ENCODE results near the gene SST. TPM values are rescaled to one million over a fixed set of nuclear protein-coding genes. Genes with fewer than 3 reads are reported as not detected.

Gene SST
- 5.6 to 10.8 TPM (median 7.3 TPM) in 3 replicates for total RNA-seq

DNA sequence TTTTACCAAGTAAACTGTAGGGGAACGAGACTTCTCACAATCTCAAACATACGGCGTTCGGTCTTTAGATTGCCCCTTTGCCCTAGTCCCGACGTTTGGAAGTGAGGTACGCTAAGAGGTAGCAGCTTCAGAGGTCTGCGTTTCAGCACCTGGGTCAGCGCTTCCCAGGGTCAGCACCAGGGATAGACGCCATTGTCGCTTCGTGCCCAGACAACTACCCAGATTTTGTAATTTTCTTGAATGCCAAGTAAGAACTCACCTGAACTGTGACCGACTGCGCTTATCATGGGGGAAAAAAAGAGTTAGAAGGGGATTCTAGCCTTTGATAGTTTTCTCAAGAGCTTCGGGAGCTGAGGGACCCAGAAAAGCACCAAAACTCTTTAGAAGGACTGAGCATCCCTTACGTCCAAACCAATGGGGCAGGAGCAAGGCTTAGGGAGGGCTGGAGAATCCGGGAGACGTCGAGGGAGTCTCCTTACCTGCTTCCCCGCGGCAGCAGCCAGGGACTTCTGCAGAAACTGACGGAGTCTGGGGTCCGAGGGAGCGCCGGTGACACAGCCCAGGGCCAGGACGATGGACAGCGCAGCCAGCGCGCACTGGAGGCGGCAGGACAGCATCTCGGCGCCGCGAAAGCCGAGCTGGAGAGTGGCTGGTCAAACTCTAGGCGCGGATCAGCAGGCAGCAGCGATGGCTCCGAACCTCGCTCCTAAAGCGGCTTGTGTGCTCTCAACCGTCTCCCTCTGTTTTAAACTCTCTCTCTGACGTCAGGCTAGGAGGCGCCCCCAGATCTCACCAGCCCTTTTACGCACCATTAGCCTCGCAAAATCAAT is at the start of gene SST:
Gene SST, minus strand, starts transcription at position 720 of the 830 bp plus-strand sequence. Its CDS starts 103 bp downstream, at position 617.
- H3K4me1 Mint-ChIP-seq, result peaks cover 14% of the 10 kb centered on the region
- H3K27ac Mint-ChIP-seq, result no peak within 1 kb of the TSS
- TF ChIP-seq, protein P1, sequence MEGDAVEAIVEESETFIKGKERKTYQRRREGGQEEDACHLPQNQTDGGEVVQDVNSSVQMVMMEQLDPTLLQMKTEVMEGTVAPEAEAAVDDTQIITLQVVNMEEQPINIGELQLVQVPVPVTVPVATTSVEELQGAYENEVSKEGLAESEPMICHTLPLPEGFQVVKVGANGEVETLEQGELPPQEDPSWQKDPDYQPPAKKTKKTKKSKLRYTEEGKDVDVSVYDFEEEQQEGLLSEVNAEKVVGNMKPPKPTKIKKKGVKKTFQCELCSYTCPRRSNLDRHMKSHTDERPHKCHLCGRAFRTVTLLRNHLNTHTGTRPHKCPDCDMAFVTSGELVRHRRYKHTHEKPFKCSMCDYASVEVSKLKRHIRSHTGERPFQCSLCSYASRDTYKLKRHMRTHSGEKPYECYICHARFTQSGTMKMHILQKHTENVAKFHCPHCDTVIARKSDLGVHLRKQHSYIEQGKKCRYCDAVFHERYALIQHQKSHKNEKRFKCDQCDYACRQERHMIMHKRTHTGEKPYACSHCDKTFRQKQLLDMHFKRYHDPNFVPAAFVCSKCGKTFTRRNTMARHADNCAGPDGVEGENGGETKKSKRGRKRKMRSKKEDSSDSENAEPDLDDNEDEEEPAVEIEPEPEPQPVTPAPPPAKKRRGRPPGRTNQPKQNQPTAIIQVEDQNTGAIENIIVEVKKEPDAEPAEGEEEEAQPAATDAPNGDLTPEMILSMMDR (IDR thresholded peaks at IDR 0.05; ENCODE audit: unreplicated experiment), result no peak
- peak within 1 kb of the TSS; percentile 28 for H3K4me3 Mint-ChIP-seq
- peak; percentile 42 to 74 for DNase-seq (ENCODE audit: low spot score in 2 of 2, unreplicated experiment in 2 of 2)
- no peaks in the 10 kb centered on the region for H3K36me3 Mint-ChIP-seq
- peaks cover 73% of the 10 kb centered on the region for H3K27me3 Mint-ChIP-seq (ENCODE audit: low read depth)
- no peaks in the 10 kb centered on the region for H3K9me3 Mint-ChIP-seq

DNA sequence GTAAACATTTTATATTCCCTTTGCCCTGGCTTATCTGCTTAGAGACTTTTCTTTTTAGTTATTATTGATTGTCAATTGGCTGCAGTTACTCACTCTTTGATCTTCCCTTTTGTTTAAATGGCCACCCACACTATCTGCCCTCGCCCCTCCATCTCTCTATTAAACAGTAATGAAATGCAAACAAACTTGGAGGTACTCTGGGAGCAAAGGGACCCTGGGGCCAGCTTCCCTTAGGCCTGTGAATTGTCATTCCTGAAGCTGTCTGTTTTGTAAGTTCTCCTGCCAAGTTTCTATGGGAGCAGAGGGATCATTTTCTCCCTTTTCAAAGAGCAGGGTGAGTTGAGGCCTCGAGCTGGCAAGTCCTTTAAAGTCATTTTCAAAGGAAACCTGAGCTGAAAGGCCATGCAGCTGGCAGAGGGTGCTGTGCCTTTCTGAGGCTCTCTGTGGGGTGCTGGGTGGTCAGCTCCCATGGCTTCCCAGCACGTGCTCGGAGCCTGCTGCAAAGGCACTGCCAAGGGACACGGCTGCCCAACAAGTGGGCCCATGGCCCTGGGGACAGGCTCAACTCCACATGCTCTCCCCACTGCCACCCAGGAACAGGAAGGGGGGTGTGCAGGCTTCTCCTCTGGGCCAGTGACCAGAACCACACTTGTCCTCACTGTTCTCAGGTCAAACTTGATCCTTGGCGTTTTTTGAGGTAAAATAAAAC is 49.6 kb upstream of the SST start:
- H3K4me3 Mint-ChIP-seq, result no peak overlapping the region
- H3K27ac Mint-ChIP-seq, result no peak overlapping the region
- DNase-seq (ENCODE audit: low spot score in 2 of 2, unreplicated experiment in 2 of 2), result no peak
- TF ChIP-seq, protein P1 (IDR thresholded peaks at IDR 0.05; ENCODE audit: unreplicated experiment), result no peak
- no peaks in the 10 kb centered on the region for H3K4me1 Mint-ChIP-seq
- H3K9me3 Mint-ChIP-seq, result no peaks in the 10 kb centered on the region
- peaks cover under 1% of the 10 kb centered on the region for H3K27me3 Mint-ChIP-seq (ENCODE audit: low read depth)
- peaks cover 36% of the 10 kb centered on the region for H3K36me3 Mint-ChIP-seq

DNA sequence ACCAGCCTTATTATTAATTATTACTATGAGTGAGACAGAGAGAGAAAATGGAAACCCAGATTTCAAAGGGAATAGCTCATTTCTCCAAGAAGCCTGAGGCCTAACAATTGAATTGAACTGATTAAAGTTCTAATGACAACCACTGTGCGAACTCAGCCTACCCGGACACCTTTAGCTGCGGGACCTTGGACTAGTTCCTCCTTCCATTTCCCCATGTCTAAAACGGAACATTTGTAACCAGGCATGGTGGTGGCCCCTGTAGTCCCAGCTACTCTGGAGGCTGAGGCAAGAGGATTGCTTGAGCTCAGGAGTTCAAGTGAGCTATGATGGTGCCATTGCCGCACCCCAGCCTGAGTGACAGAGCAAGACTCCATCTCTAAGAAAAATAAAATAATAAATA is 48.6 kb upstream of the SST start:
- Mint-ChIP-seq H3K27me3 (ENCODE audit: low read depth) (peaks cover 4% of the 10 kb centered on the region), H3K9me3 (no peaks in the 10 kb centered on the region), H3K4me1 (no peaks in the 10 kb centered on the region), H3K27ac (no peak overlapping the region), H3K4me3 (no peak overlapping the region), H3K36me3 (peaks cover 28% of the 10 kb centered on the region)
- TF ChIP-seq, protein P1 (IDR thresholded peaks at IDR 0.05; ENCODE audit: unreplicated experiment), result no peak
- no peak for DNase-seq (ENCODE audit: low spot score in 2 of 2, unreplicated experiment in 2 of 2)

DNA sequence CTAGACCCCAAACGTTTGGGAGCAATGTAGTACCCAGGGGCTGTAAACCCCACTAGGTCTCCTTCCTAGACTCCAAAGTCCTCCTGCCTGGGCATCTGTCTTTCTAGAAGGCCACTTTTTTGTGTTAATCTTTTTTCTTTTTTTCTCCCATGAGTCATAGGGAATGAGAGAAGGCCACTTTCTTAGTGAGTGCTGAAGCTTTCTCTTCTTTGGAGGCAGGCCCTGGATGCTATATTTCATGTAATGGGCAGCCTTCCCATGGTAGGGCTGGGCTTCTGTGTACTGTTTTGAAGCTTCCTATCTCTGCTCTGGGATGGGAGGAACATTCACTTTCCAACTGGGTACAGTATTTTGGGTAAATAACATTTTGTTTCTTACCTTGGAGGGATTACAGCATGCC is 47.4 kb upstream of the SST start:
- no peak overlapping the region for H3K27ac Mint-ChIP-seq
- DNase-seq (ENCODE audit: low spot score in 2 of 2, unreplicated experiment in 2 of 2), result no peak
- H3K27me3 Mint-ChIP-seq (ENCODE audit: low read depth), result peaks cover 4% of the 10 kb centered on the region

DNA sequence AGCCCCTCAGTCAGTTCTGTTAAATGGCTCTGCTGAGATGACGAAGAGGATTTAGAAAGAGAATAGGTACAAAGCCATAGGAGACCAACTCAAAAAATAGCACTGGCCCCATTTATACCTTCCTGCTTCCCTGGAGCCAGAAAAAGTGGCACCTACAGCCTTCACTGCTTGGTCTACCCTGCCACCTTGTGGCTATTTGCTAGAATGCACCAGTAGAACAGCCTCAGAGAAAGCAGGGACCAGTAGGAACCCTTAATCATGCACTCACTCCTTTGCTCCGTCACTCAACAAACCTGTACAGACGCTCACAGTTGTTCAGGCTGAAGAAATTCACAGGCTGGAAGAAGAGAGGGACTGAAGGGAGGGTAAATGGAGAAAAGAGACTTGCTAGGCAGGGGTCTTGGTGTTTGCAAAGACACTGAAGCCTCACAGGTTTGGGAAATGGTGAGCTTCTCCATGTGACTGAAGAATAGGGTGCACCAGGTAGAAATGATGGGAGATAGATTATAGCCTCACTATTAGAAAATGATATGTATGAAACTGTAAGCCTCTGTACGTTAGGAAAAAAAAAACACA is 44.3 kb upstream of the SST start:
- Mint-ChIP-seq H3K4me1 (no peaks in the 10 kb centered on the region), H3K4me3 (no peak overlapping the region), H3K36me3 (no peaks in the 10 kb centered on the region), H3K27me3 (ENCODE audit: low read depth) (peaks cover 4% of the 10 kb centered on the region), H3K27ac (no peak overlapping the region), H3K9me3 (no peaks in the 10 kb centered on the region)
- peak in 1 of 2 experiments; percentile 78 for DNase-seq (ENCODE audit: low spot score in 2 of 2, unreplicated experiment in 2 of 2)
- TF ChIP-seq, protein P1 (IDR thresholded peaks at IDR 0.05; ENCODE audit: unreplicated experiment), result peak; percentile 82

More for the DNA sequence above, 47.4 kb upstream of the SST start:
- Mint-ChIP-seq H3K4me1 (no peaks in the 10 kb centered on the region), H3K36me3 (peaks cover 17% of the 10 kb centered on the region), H3K4me3 (no peak overlapping the region), H3K9me3 (no peaks in the 10 kb centered on the region)
- TF ChIP-seq, protein P1 (IDR thresholded peaks at IDR 0.05; ENCODE audit: unreplicated experiment), result no peak

Data from mesothelial cell of epicardium (in vitro differentiated cells).